ENCODE data around the gene TRIML2. TPM values are rescaled to one million over a fixed set of nuclear protein-coding genes. Genes with fewer than 3 reads are reported as not detected.

Gene TRIML2
- total RNA-seq, 1 experiment from 2014 or later, result 102 TPM

GRCh38 chr4:188110036-188110435 lies 633 bp upstream of the TRIML2 start:
- H2BK15ac ChIP-seq (ENCODE audit: low read depth, low read length), result no peak overlapping the region
- H2AK5ac ChIP-seq (ENCODE audit: insufficient read length, low read length), result no peak overlapping the region
- H3K14ac ChIP-seq (ENCODE audit: insufficient read depth, low read length), result no peak overlapping the region
- no peak overlapping the region for H2BK20ac ChIP-seq (ENCODE audit: low read depth, low read length, poor library complexity, severe bottlenecking)
- H3K23me2 ChIP-seq (ENCODE audit: insufficient read length, low read depth, low read length, poor library complexity, severe bottlenecking), result peaks cover 6% of the 10 kb centered on the region
- no CpG with 5 or more reads among the region's 3 CpGs for whole genome bisulfite sequencing (ENCODE audit: extremely low coverage, insufficient read length, low lambda C conversion rate)
- H4K5ac ChIP-seq (ENCODE audit: insufficient read length, low read depth, low read length), result no peak overlapping the region
- H3K27ac Mint-ChIP-seq, result peak overlapping the region; percentile 94 to 100 (median 99)
- H3K27me3 Mint-ChIP-seq (ENCODE audit: low read depth), result no peaks in the 10 kb centered on the region
- H3K79me1 ChIP-seq (ENCODE audit: insufficient read depth, low read depth, low read length, poor library complexity, severe bottlenecking), result peaks cover 3% of the 10 kb centered on the region
- H3K4me1 Mint-ChIP-seq, result peaks cover 42 to 44% of the 10 kb centered on the region in 2 experiments
- no peak for DNase-seq
- H2BK120ac ChIP-seq (ENCODE audit: low read depth, low read length, poor library complexity, severe bottlenecking), result no peak overlapping the region
- H3K56ac ChIP-seq (ENCODE audit: insufficient read length, low read depth, low read length), result no peak overlapping the region
- H3K9me3 Mint-ChIP-seq, result no peaks in the 10 kb centered on the region; a peak in 1 of 5 replicates
- H3K79me2 ChIP-seq (ENCODE audit: insufficient read depth, low read length), result peaks cover 9% of the 10 kb centered on the region; the same call in 1 of the 2 replicates
- H3T11ph ChIP-seq (ENCODE audit: low read length), result no peak overlapping the region
- TF ChIP-seq CTCF (conservative IDR thresholded peaks at IDR 0.05), result no peak
- H3K18ac ChIP-seq (ENCODE audit: insufficient read length, low read depth, low read length), result no peak overlapping the region
- H3K9me3 ChIP-seq (ENCODE audit: control insufficient read depth, low read depth, low read length), result no peaks in the 10 kb centered on the region
- no peak overlapping the region for H2BK5ac ChIP-seq (ENCODE audit: insufficient read length, low read length)
- H3K4me3 Mint-ChIP-seq, result peak overlapping the region; percentile 73 to 76; a peak in 4 of 5 replicates
- H3K23ac ChIP-seq (ENCODE audit: insufficient read length, low read depth, low read length), result no peak overlapping the region
- peak overlapping the region; percentile 65 for H3K4me2 ChIP-seq (ENCODE audit: insufficient read depth, insufficient read length, low read length)
- peaks cover 13 to 14% (median 13%) of the 10 kb centered on the region in 3 experiments for H3K36me3 Mint-ChIP-seq (ENCODE audit: insufficient read depth in 1 of 3, low read depth in 3 of 3)
- H4K91ac ChIP-seq (ENCODE audit: insufficient read length, low read depth, low read length), result no peak overlapping the region
- H4K20me1 ChIP-seq (ENCODE audit: control insufficient read depth, insufficient read depth, insufficient read length), result no peaks in the 10 kb centered on the region
- peaks cover 3% of the 10 kb centered on the region; the same call in 1 of the 2 replicates for H3K4me1 ChIP-seq (ENCODE audit: insufficient read depth, low read length)
- no peak overlapping the region for H2BK12ac ChIP-seq (ENCODE audit: insufficient read length, low read depth, low read length)
- H3K9ac ChIP-seq (ENCODE audit: extremely low read depth, insufficient read length, low read length), result peak overlapping the region; percentile 79
- H3K27me3 ChIP-seq (ENCODE audit: insufficient read depth, low read length), result no peaks in the 10 kb centered on the region
- peak overlapping the region; percentile 97 for H3K27ac ChIP-seq (ENCODE audit: insufficient read length, low read depth, low read length)
- H4K8ac ChIP-seq (replicated peaks; ENCODE audit: insufficient read length, low read depth, low read length), result no peak overlapping the region
- no peak overlapping the region for H2AFZ ChIP-seq (ENCODE audit: low read length)
- no peak overlapping the region for H3K4ac ChIP-seq (ENCODE audit: low read depth, low read length)
